PC-3 (cell line): ENCODE results near the gene RASL12. TPM values are rescaled to one million over a fixed set of nuclear protein-coding genes. Genes with fewer than 3 reads are reported as not detected.
"Not testable (repeated sequence)": the region's sequence is repeated elsewhere in the genome, so short reads cannot be mapped to it uniquely, and the experiment has no call there.

ENCODE experiments used
- ATAC-seq: fragments of 200-7000 bp; cut with Tn5 transposase; 2 replicates; pipeline ENCODE4 v1.9.1; 2020; ENCODE audit warnings: mild to moderate bottlenecking, moderate library complexity
- BruUV-seq: library from RNA; stranded (reverse); fragments of 400-500 nt; replicated peaks from 2 replicates; lab custom pipeline; 2021; lab: Mats Ljungman, UMichigan
- CTCF ChIA-PET: fragments of 300-600 bp; sonication (Branson Sonifier 250); formaldehyde crosslinking; loops from one replicate; lab custom pipeline; 2022; ENCODE audit warnings: antibody characterized with exemption; lab: Charles Lee
- POLR2A ChIA-PET: fragments of 300-600 bp; sonication (Branson Sonifier 250); formaldehyde crosslinking; loops from one replicate; lab custom pipeline; 2022; ENCODE audit warnings: antibody characterized with exemption; ENCODE audit not compliant: unreplicated experiment; lab: Charles Lee
- DNase-seq: peaks from one replicate; pipeline ENCODE4 v3.0.0-alpha.2; 2015
- H2AFZ ChIP-seq: fragments of 300-600 bp; sonication (generic); 2 replicates; pipeline ENCODE4 v1.6.0; 2016; ENCODE audit warnings: antibody characterized with exemption, low read length
- H3F3A ChIP-seq: fragments of 300-600 bp; sonication (generic); one replicate; pipeline ENCODE4 v1.6.0; 2017; ENCODE audit warnings: antibody characterized with exemption, low read length, control low read depth, mild to moderate bottlenecking; ENCODE audit not compliant: unreplicated experiment
- H3K27ac ChIP-seq: fragments of 300-600 bp; sonication (generic); 2 replicates; pipeline ENCODE4 v1.5.1; 2016; ENCODE audit warnings: mild to moderate bottlenecking, low read length
- H3K27me3 ChIP-seq: fragments of 300-600 bp; sonication (generic); 2 replicates; pipeline ENCODE4 v1.6.1; 2016; ENCODE audit warnings: low read length, mixed read lengths
- H3K36me3 ChIP-seq: fragments of 300-600 bp; sonication (generic); 2 replicates; pipeline ENCODE4 v1.6.1; 2016; ENCODE audit warnings: low read depth, mixed run types, low read length, mixed read lengths
- H3K4me1 ChIP-seq: fragments of 300-600 bp; sonication (generic); 2 replicates; pipeline ENCODE4 v1.5.1; 2016; ENCODE audit warnings: low read length; ENCODE audit not compliant: insufficient read depth
- H3K4me2 ChIP-seq: fragments of 300-600 bp; sonication (generic); 2 replicates; pipeline ENCODE4 v1.6.0; 2016; ENCODE audit warnings: low read length
- H3K4me3 ChIP-seq: fragments of 300-600 bp; sonication (generic); 2 replicates; pipeline ENCODE4 v1.5.1; 2016; ENCODE audit warnings: mild to moderate bottlenecking, low read length, mixed read lengths
- H3K79me2 ChIP-seq: fragments of 300-600 bp; sonication (generic); 2 replicates; pipeline ENCODE4 v1.6.1; 2017; ENCODE audit warnings: low read length, mixed read lengths
- H3K9ac ChIP-seq: fragments of 300-600 bp; sonication (generic); 2 replicates; pipeline ENCODE4 v1.6.0; 2016; ENCODE audit warnings: mild to moderate bottlenecking, low read length
- H3K9me2 ChIP-seq: fragments of 300-600 bp; sonication (generic); replicated peaks from 2 replicates; pipeline ENCODE4 v1.6.1; 2016; ENCODE audit warnings: mixed run types, low read length, mixed read lengths
- H3K9me3 ChIP-seq: fragments of 300-600 bp; sonication (generic); 2 replicates; pipeline ENCODE4 v1.6.1; 2016; ENCODE audit warnings: low read length, mixed read lengths
- H4K20me1 ChIP-seq: fragments of 300-600 bp; sonication (generic); 2 replicates; pipeline ENCODE4 v1.6.1; 2016; ENCODE audit warnings: low read length, mixed read lengths
- CTCF ChIP-seq: fragments of 300-600 bp; sonication (generic); conservative IDR thresholded peaks from 2 replicates; pipeline ENCODE4 v1.5.1; 2017; ENCODE audit warnings: antibody characterized with exemption, low read depth, mild to moderate bottlenecking, low read length
- EZH2 ChIP-seq: fragments of 300-600 bp; sonication (generic); IDR thresholded peaks from one replicate; pipeline ENCODE4 v1.6.1; 2017; ENCODE audit warnings: antibody characterized with exemption, mild to moderate bottlenecking, low read length; ENCODE audit not compliant: unreplicated experiment
- EZH2phosphoT487 ChIP-seq: fragments of 300-600 bp; sonication (generic); IDR thresholded peaks from 2 replicates; pipeline ENCODE4 v1.6.1; 2018; ENCODE audit warnings: mild to moderate bottlenecking, antibody characterized with exemption, low read length, borderline replicate concordance
- intact Hi-C: fragments of 100-400 bp; cut with micrococcal nuclease; formaldehyde crosslinking; loops from 2 replicates; pipeline ENCODE4 v1.9.0; 2023
- total RNA-seq: library from RNA; depleted of rRNA; stranded (reverse); fragments of >200 nt; gene quantifications from 2 replicates; pipeline ENCODE4 v1.2.3, GENCODE V29; 2014

The RASL12 gene
- total RNA-seq, 1 experiment from 2014 or later, result not detected

DNA sequence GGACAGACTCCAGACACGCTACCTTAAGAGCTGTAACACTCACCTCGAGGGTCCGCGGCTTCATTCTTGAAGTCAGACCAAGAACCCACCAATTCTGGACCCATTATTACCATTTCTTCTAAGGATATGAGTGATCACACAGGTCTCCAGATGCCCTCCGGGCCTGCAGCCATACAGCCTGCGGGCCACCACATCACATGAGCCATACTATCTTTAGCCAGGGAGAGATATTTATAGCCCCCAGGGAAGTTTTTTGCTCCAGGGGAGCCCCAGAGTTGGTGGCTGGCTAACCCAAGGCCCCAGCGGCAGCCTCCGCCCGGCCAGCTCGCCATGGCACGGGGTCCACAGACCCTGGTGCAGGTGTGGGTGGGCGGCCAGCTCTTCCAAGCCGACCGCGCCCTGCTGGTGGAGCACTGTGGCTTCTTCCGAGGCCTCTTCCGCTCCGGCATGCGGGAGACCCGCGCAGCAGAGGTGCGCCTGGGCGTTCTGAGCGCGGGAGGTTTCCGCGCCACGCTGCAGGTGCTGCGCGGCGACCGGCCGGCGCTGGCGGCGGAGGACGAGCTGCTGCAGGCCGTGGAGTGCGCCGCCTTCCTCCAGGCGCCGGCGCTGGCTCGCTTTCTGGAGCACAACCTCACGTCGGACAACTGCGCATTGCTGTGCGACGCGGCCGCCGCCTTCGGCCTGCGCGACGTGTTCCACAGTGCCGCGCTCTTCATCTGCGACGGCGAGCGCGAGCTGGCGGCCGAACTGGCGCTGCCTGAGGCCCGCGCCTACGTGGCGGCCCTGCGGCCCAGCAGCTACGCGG is 8.9 kb upstream of the RASL12 start, which contains the start of gene KBTBD13:
Gene KBTBD13, plus strand, starts transcription at position 261 of the 805 bp plus-strand sequence. Its CDS starts 70 bp downstream, at position 331.
- Histone ChIP-seq H3K27ac (no peak within 1 kb of the TSS), H3K79me2 (no peaks in the 10 kb centered on the region), H3K4me1 (no peaks in the 10 kb centered on the region), H3K27me3 (no peaks in the 10 kb centered on the region), H3K36me3 (no peaks in the 10 kb centered on the region), H2AFZ (no peak within 1 kb of the TSS), H3K4me2 (no peak within 1 kb of the TSS), H3K9me3 (no peaks in the 10 kb centered on the region), H4K20me1 (no peaks in the 10 kb centered on the region), H3K9ac (no peak within 1 kb of the TSS), H3K9me2 (no peaks in the 10 kb centered on the region), H3K4me3 (no peak within 1 kb of the TSS), H3F3A (no peaks in the 10 kb centered on the region)
- ATAC-seq (no peak), DNase-seq (no peak)
- TF ChIP-seq CTCF (no peak), EZH2phosphoT487 (no peak), EZH2 (no peak)
- CTCF ChIA-PET, result no interaction called here
- BruUV-seq, result no TSS peak
- POLR2A ChIA-PET, result no interaction called here
- intact Hi-C loops, result no loop called here

GRCh38 chr15:65075607-65076395 is 8.0 kb upstream of the RASL12 start:
- not testable (repeated sequence) for H3K4me1 ChIP-seq

DNA sequence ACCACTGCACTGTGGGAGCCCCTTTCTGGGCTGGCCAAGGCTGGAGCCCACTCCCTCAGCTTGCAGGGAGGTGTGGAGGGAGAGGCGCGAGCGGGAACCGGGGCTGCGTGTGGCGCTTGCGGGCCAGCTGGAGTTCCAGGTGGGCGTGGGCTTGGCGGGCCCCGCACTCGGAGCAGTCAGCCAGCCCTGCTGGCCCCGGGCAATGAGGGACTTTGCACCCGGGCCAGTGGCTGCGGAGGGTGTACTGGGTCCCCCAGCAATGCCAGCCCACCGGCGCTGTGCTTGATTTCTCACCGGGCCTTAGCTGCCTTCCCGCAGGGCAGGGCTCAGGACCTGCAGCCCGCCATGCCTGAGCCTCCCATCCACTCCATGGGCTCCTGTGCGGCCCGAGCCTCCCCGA is 7.2 kb upstream of the RASL12 start:
- DNase-seq, H4K20me1 ChIP-seq, H3K27ac ChIP-seq, BruUV-seq, intact Hi-C loops, H2AFZ ChIP-seq, H3F3A ChIP-seq, H3K4me1 ChIP-seq, H3K36me3 ChIP-seq, ATAC-seq, CTCF ChIA-PET, H3K9me2 ChIP-seq, H3K4me3 ChIP-seq, H3K9ac ChIP-seq, H3K9me3 ChIP-seq, H3K4me2 ChIP-seq, H3K79me2 ChIP-seq, H3K27me3 ChIP-seq: not testable (repeated sequence)
- POLR2A ChIA-PET, result interaction anchor here (0.6 kb wide), 1 partner anchor 188 kb away, joined by 6 read pairs; no protein-coding TSS in a partner anchor

More at GRCh38 chr15:65075607-65076395, 8.0 kb upstream of the RASL12 start:
- H3K79me2 ChIP-seq, H3F3A ChIP-seq, H3K27ac ChIP-seq, H3K9me2 ChIP-seq, BruUV-seq, H2AFZ ChIP-seq, CTCF ChIA-PET, H3K9me3 ChIP-seq, H3K4me2 ChIP-seq, intact Hi-C loops, POLR2A ChIA-PET, H3K36me3 ChIP-seq, H4K20me1 ChIP-seq, ATAC-seq, DNase-seq, H3K27me3 ChIP-seq, H3K9ac ChIP-seq, H3K4me3 ChIP-seq: not testable (repeated sequence)
